ENCODE data around the gene TMEM72.

Gene TMEM72

GRCh38 chr10:44983066-44983894, 72.1 kb downstream of the TMEM72 start:
- TF ChIP-seq, protein P1, sequence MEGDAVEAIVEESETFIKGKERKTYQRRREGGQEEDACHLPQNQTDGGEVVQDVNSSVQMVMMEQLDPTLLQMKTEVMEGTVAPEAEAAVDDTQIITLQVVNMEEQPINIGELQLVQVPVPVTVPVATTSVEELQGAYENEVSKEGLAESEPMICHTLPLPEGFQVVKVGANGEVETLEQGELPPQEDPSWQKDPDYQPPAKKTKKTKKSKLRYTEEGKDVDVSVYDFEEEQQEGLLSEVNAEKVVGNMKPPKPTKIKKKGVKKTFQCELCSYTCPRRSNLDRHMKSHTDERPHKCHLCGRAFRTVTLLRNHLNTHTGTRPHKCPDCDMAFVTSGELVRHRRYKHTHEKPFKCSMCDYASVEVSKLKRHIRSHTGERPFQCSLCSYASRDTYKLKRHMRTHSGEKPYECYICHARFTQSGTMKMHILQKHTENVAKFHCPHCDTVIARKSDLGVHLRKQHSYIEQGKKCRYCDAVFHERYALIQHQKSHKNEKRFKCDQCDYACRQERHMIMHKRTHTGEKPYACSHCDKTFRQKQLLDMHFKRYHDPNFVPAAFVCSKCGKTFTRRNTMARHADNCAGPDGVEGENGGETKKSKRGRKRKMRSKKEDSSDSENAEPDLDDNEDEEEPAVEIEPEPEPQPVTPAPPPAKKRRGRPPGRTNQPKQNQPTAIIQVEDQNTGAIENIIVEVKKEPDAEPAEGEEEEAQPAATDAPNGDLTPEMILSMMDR (IDR thresholded peaks at IDR 0.05; ENCODE audit: low read depth, low read length, missing control alignments): no peak
- no peak for DNase-seq (ENCODE audit: extremely low read depth, low read depth)

GRCh38 chr10:44983895-44984278, 72.8 kb downstream of the TMEM72 start:
- TF ChIP-seq, protein P1 (IDR thresholded peaks at IDR 0.05; ENCODE audit: low read depth, low read length, missing control alignments): no peak
- no peak overlapping the region for H3K4me3 ChIP-seq (replicated peaks; ENCODE audit: low read depth, low read length)
- DNase-seq (ENCODE audit: extremely low read depth, low read depth): no peak

More at GRCh38 chr10:44983066-44983894, 72.1 kb downstream of the TMEM72 start:
- H3K4me3 ChIP-seq (replicated peaks; ENCODE audit: low read depth, low read length): no peak overlapping the region

DNA sequence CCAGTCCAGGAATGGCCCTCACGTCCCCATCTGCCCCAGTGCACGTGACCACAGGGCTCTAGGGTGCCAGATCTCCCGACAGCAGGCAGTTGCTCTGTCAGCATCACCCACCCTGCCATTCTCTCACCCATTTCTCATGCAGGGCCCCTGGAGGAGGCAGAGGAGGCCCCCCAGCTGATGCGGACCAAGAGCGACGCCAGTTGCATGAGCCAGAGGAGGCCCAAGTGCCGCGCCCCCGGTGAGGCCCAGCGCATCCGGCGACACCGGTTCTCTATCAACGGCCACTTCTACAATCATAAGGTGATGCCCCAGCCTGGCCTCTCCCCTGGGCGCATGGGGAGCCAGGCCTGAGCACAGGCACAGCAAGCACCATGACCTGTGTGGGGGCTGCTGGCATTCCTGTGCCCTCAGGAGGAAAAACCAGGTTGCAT, 73.5 kb downstream of the TMEM72 start:
- TF ChIP-seq, protein P1 (IDR thresholded peaks at IDR 0.05; ENCODE audit: low read depth, low read length, missing control alignments): no peak
- H3K4me3 ChIP-seq (replicated peaks; ENCODE audit: low read depth, low read length): no peak overlapping the region
- DNase-seq (ENCODE audit: extremely low read depth, low read depth): no peak

DNA sequence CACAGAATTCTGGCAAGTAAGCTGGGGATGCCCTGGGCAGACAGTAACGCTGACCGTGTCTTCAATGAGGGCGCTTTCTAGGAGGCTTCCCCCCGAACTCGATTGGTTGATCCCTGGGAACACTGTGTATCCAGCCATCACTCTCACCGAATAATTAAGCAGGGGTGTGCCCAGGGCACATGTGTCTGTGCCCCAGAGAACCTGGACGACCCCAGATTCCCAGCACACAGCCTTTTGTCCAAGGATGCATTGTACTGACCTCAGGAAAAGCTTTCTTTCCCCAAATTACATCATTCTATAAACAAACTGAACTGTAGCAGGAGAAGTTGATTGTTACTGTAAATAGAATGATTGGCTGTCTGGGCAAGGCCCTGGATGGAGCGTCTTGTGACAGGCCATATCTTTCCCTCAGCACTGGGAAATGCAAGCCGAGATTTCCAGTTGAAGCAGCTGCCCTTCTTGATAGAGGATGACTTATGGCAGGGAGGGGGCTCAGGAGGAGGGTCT, 74.1 kb downstream of the TMEM72 start:
- TF ChIP-seq, protein P1 (IDR thresholded peaks at IDR 0.05; ENCODE audit: low read depth, low read length, missing control alignments): no peak
- DNase-seq (ENCODE audit: extremely low read depth, low read depth): no peak
- no peak overlapping the region for H3K4me3 ChIP-seq (replicated peaks; ENCODE audit: low read depth, low read length)

GRCh38 chr10:44986179-44986578, 75.0 kb downstream of the TMEM72 start:
- H3K4me3 ChIP-seq (replicated peaks; ENCODE audit: low read depth, low read length): no peak overlapping the region
- DNase-seq (ENCODE audit: extremely low read depth, low read depth): no peak
- TF ChIP-seq, protein P1 (IDR thresholded peaks at IDR 0.05; ENCODE audit: low read depth, low read length, missing control alignments): no peak
